Stimulated activated CD4-positive, alpha-beta T cell treated with anti-CD3 and anti-CD28 coated beads, Interleukin-4, amount 100 ng/mL, for 4 hours (primary cell): ENCODE data around the gene IL1RL1.

ENCODE experiments used
- DNase-seq, 2 experiments: peaks; one replicate each; pipeline ENCODE4 v3.0.0-alpha.2; 2020

The IL1RL1 gene

GRCh38 chr2:102310964-102311640 lies at the start of gene IL1RL1:
IL1RL1 (plus strand) TSS chr2:102311563; CDS start chr2:102338265, 26,702 bp downstream.
- DNase-seq = no peak

DNA sequence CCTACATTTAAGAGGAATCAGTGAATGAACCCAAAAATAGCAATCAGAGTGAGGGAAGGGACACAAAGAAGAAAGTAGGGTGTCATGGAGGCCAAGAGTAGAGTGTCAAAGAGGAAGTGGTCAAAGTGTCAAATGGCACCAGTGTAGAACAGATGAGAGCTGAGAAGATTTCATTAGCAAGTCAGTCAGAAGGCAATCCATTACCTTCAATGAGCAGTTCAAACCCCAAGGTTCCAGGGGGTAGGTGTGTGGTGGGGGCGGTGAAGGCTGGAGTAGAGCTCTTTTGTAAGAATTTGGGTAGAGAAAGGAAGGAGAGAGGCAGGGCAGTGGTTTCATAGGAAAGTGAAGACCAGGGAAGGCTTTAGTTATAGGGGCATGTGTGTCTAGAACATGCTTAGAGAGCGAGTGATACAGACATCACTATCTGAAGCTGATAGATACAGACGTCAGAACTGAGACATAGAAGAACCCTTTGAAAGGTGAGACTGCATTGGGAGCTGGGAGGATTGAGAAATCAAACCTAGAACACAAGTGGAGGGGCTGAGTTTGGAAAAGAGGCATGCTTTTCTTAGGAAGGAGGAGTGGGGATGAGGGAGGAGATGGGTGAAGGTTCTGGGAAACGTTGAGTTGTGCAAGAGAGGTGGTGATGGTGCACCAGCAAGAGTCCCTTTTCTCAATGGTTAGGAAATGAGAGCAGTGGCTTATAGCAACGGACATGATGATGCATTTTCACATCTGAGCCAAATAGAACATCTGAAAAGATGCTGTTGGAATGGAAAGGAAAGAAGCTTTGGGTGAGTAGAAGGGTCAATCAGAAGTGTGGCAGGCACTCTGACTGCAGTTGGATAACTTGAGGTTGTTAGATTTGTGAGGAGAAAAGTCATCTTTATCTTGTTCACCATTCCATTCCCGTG lies 48.9 kb upstream of the IL1RL1 start:
- DNase-seq = no peak

DNA sequence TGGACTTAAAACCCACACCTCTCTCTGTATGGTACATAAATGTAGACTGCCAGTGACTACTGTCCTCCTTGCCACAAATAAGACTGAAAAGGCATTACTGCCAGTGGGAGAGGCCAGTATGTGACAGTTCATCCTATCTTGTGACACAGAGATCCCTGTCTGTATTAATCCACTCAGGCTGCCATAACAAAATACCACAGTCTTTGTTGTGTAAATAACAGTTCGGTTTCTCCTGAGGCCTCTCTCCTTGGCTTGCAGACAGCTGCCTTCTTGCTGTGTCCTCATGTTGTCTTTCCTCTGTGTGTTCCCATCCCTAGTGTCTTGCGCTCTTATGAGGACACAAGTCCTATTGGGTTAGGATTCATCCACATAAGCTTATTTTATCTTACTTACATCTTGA lies 46.4 kb upstream of the IL1RL1 start:
- no peak for DNase-seq

DNA sequence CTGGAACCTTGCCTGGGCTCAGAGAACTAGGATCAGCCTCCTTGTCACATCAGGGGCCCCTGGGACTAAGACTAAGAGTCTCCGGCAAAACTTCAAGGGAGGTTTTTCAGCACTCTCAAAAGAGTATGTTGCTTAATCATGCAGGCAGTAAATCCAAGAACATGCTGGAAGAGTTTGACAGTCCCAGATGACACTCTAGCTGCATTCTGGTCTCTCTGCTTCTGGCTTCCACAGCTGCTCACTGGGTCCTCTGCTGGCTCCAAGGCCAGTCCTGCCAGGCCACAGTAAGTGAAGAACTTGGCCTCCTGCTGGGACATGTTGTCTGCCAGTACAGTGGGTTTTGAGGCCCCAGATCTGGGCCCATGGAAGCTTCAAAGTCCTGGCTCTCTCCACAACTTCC lies 45.2 kb upstream of the IL1RL1 start:
- no peak for DNase-seq

DNA sequence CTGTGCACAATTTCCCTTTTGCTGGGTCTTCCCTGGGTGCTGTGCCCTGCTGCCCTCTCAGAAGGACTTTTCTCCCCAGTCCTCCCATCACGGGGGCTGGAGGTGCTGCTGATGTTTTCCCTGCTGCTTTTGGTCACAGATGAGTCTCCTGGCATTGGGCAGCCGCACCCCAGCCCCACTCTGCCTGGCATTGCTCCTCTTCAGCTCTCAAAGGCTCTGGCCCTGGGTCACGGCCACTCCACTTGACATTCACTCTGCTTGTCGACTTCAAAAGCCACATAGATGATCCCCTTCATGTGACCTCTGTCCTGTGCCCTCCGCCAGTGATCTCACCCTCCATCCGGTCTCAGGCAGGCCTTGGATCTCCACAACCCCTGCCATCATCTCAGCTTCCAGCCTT lies 43.6 kb upstream of the IL1RL1 start:
- no peak for DNase-seq

DNA sequence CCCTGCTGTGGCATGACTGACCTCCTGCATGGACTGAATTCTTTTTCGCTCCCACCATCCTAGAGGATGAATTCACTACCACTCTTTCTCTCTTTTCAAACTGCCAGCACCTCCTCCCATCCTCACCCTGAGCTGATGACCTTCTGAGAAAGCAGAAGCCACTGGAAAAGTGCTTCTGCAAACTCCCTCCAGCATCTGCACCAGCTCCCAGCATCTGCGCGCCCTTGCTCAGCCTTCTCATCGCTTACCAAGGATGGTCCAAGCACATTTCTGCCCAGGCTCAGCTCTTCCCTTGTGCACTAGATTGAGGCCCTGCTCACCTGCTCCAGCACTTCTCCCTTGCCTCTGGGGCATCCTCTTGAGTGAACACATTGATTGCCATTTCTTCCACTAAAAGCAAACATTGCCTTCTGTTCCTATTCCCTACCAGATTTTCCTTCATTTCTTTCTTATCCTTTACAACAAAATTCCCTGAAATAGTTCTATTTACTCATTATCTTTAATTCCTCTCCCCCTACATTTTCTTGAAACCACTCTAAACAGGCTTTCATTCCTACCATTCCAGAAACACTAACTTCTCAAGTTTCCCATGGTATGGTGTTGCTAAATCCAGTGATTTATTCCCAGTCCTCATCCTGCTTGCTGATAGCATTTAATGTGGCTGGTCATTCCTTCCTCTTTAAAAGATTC lies 42.7 kb upstream of the IL1RL1 start:
- no peak for DNase-seq

- no peak for DNase-seq
Measured at GRCh38 chr2:102269200-102269524, 42.2 kb upstream of the IL1RL1 start.

DNA sequence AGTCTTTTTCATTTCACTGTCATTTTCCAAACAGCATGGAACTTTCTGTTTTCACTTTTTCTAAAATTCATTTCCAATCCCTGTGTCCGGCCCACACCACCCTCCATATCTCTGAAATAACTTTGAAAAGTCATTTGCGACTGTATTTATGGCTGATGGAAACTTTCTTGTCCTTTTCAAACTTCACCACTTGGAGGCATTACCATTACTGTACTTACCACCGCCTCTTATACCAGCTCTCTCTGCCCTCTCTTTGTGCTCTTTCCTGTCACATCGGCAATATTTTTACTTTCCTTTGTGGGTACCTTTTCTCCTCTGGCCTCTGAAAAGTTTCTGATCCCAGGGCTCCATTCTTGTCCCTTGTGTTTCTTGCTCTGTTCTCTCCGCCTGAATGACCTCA lies 39.5 kb upstream of the IL1RL1 start:
- no peak for DNase-seq

DNA sequence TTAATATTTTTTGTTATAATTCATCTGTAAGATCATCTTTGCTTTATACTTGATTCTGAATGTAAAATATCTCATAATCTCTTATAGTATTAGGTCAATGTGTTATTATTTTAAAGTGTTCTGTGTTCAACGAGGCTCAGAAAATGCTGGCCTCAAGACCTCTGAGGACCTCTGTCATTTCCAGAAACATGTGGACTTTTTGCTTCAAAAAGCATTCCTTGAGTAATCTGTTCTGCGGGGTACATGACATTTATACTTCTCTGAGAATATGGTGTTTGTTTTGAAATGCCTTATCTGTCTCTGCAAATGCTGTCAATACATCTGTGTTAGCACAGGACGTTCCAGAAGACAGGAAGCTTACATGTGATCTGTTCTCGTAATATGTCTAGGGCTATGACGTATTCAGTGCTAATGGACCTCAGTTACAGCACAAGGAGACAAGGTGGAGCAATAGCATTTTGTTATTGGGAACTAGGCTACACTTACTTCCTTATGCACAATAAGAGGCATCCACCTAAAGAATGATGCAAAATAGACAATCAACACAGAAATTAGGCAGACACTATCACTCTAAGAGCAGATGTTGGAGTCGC lies 37.6 kb upstream of the IL1RL1 start:
- no peak for DNase-seq

GRCh38 chr2:102276549-102277201 lies 34.7 kb upstream of the IL1RL1 start:
- DNase-seq = no peak

GRCh38 chr2:102277202-102277700 lies 34.1 kb upstream of the IL1RL1 start:
- no peak for DNase-seq

GRCh38 chr2:102278720-102279390 lies 32.5 kb upstream of the IL1RL1 start:
- no peak for DNase-seq

GRCh38 chr2:102279391-102279735 lies 32.0 kb upstream of the IL1RL1 start:
- DNase-seq = no peak

DNA sequence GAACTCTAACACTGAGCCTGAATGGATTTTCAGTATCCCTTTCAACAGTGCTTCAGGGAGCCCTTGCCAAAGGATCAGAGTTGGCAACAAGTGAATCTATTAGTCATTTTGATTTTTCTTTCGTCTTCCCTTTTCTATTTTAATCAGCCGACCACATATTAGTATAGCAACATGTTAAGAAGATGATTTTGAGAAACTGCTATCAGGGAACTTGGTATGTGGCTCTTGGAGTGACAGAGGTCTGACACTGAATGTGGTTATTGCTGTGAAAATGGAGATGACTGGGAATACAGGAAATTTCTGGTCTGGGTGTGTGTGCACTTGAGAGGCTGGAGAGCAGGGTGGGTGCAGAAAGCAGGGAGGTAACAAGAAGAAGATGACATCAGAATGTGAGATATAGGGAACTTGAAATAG lies 28.7 kb upstream of the IL1RL1 start:
- DNase-seq = no peak

- no peak for DNase-seq
Measured at GRCh38 chr2:102283996-102284395, 27.4 kb upstream of the IL1RL1 start.

DNA sequence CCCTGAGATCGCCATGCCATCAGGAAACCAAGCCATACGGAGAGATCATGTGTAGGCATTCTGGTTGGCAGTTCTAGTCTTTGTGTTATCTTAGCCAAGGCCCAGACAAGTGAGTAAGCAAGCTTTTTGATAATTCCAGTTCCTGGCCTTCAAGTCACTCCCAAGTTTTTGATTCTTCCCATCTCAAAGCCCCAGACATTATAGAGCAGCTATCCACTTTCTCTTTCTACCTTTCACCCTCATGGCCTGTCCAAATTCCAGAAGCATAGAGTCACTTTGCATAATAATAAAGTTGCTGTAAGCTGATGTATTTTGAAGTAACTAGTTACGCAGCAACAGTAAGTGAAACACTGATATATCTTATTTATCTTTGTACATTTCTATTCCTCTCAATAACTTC lies 26.8 kb upstream of the IL1RL1 start:
- no peak for DNase-seq

DNA sequence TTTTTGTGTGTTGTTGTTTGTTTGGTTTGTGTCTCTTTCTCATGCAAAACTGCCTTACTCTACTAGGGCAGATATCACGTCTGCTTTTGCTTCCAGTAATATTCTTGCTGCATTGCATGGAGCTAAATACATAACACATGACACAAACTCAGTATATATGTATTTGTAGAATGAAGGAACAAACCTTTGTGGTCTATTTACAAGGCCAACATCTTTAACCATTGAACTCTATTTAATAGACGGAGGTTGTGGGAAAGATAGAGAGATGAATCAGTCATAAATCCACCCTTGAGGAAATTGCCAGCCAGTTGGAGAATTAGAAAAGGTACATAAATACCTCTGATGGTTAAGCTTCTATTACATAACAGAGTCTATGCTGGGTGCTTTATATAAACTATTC lies 26.0 kb upstream of the IL1RL1 start:
- DNase-seq = no peak

GRCh38 chr2:102286041-102286440 lies 25.3 kb upstream of the IL1RL1 start:
- DNase-seq = no peak

- DNase-seq = no peak
Measured at GRCh38 chr2:102289129-102289528, 22.2 kb upstream of the IL1RL1 start.

DNA sequence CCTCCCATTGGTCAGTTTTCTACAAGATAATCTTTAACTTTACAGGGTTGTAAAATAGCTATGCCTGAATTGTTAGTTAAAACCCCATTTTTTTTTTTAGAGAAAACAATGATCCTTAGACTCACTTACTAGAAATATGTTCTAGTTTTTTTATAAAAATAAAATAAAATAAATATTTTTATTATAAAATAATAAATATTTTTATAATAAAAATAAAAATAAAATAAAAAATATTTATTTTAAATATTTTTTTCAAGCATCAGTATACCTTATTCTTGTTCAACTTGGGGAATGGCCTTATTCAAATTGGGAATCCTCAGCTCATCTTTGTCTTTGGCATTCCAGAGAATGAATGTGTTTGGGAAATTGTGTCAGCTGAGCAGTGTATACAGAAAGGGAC lies 20.8 kb upstream of the IL1RL1 start:
- DNase-seq = no peak

- DNase-seq = no peak
Measured at GRCh38 chr2:102291319-102292075, 19.9 kb upstream of the IL1RL1 start.
